PFSK-1 (cell line): Measurements from ENCODE around the gene GRB2.

Experiments used
- POLR2AphosphoS5 ChIP-seq: IDR thresholded peaks from 2 replicates; pipeline ENCODE4 v1.6.1; 2012; ENCODE audit warnings: low read depth, mild to moderate bottlenecking, control low read depth, low read length, moderate library complexity
- TAF1 ChIP-seq: IDR thresholded peaks from 2 replicates; pipeline ENCODE4 v1.6.1; 2012; ENCODE audit warnings: low read length, control low read depth, borderline replicate concordance; ENCODE audit not compliant: insufficient read depth

DNA sequence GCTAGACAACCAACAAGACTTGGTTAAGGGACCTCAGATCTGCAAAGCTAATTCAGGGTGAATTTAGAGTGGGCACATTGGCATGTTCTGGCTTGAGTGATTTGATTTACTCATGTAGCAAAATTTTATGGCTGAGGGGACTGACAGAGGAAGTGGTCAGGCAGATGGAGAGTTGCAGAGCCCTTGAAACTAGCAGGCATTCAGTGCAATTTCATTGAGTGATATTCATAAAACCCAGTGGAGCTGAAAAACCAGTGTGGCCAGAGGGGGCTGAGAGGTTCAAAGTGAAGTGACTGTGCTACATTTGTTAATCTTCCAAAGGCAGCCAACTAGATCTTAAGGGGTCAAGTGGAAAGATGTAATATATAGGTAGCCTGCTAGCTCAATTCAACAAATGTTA is 48.7 kb upstream of the GRB2 start:
- no peak for TF ChIP-seq POLR2AphosphoS5
- TF ChIP-seq TAF1: no peak
